Measurements from ENCODE around the gene UTP25.

The UTP25 gene

DNA sequence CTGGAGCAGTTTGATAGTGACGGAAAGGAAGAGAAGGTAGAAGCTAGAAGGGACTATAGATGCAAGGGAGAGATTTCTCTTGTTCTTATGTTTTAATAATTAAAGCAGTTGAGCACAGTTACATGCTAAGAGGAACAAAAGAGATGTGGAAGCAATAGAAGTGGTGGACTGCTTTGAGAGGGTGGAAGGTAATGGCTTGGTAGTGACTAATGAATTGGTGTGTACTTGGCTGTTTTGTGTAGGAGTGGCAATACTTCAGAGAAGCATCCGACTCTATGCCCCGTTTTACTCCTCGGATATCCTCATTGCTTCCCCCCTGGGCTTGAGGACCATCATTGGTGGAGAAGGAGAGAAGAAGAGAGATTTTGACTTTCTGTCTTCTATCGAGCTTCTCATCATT lies 12.8 kb downstream of the UTP25 start:
- no peak for DNase-seq

DNA sequence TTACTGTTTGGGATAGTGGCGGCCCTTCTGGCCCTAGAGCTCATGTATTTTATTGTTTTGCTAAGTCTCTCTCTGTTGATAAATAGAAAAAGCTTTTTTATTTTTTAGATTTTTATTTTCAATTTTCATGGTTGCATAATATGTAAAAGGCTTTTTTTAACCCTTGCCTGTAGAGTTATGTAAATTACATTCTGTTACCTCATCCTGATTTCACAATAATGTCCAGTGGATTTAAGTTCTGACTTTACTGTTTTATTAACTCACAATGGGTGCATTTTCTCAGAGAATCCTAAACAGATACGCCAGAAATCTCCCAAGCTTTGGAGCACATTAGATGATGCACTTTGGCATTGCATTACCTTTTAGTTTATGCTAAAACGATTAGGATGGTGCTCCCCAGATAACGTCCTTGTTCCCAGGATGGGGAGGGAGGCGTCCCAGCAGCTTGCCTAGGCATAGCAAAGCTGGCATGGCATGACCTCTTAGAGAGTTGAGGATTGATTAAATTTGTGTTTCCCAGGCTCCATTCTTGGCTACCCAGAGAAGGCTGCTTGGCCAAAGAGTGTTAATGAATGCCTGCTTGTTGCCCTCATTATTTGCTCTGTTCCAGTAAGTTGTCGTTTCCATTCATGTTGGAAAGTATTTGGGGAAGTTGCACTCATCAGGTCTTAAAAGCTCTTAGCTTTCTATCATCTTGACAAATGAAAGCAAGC lies 17.1 kb downstream of the UTP25 start:
- DNase-seq = no peak

DNA sequence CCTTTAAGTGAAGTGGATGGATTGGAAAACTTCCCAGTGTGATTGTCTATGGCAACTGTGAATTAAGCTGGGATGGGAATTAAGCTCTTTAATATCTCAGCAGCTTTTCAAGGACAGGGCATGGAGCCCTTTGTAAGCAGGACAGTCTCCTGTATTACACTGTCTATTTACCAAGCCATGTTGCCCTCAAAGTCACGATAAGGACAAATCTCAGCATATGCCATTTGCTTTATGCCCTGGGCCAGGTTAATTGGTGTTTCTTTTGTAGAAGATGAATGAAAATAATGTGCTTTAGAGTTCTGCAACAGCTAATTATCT lies 17.6 kb downstream of the UTP25 start:
- no peak for DNase-seq

DNA sequence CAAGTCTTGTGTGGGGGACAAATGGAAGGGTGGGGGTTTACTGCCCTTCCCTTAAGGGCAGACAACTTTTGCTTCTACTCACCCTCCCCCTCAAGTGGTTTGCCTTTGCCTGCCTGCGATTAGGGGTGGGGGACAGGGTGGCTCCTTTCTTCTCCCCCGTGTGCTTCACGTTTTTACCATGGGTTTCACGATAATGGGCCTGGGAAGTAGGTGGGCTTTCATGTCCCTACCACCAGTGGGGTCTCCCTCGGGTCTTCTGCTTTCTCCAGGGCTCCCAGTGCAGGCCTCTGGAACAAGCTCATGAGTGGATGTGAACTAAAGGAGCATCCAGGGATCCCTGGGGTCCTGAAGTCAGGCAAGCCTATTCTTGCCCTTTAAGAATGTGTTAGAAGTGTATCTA lies 21.6 kb downstream of the UTP25 start:
- no peak for DNase-seq

DNA sequence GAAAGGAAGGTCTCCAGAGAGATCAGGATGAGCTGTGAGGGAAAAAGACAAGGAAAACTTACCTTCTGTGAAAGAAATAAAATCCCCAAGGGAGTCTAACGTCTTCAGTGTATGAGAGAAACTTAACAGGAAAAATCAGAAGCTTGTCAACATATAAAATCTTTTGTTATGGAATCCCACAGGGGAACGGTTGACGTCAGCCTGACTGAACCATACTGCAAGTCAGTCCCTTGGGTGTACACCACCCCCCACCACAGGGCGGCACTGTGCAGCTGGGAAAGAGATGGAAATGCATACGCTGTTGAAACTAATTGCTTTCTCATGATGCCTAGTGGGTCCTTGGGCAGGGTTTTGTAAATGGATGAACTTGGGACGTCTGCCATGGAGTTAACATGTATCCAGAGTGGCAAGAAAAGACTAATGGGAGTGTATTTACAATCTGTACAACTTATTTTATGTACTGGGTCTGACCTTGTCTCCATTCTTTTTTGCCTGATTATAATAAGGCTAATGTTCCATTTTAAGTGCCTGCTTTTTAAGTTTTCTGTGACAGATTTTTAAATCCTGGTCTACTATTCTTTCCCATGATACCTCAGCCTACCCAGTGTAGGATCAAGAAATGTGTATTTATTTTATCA lies 22.7 kb downstream of the UTP25 start:
- no peak for DNase-seq

DNA sequence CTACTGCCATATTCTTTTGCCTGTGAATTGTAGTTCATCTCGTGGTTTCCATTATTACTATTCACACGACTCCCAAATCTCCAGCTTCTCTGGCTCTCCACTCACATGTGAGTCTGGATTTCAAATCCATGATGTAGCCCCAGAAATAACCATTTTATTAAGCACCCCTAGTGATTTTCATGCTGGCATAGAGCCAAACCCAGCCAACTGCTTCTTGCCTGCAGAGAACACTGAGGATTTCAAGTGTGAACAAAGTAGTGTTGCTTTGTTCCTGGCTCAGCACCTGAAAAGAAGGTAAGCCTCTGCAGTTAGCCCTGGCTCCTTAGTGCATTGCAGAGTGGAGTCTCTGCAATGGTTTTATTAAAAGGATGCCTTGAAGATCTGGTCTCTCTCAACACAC lies 25.9 kb downstream of the UTP25 start:
- no peak for DNase-seq

DNA sequence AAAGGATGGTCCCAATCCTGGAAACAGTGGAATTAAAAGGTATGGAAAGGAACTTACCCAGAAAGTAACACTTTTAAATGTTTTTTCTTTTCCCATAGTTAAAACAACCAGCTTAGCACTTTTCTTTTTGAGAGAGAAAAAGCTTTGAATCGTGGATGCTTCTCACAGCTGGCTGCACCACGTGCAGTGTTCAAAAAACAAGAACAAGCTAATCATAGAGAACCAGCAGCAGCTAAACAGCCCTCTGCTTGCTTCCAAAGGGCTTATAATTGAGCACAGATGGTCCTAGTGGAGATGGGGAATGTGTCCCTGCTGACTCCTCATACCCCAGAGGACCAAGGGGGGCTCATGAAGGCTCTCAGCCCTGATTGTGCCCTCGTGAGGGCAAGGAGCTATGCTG lies 26.4 kb downstream of the UTP25 start:
- DNase-seq = no peak

DNA sequence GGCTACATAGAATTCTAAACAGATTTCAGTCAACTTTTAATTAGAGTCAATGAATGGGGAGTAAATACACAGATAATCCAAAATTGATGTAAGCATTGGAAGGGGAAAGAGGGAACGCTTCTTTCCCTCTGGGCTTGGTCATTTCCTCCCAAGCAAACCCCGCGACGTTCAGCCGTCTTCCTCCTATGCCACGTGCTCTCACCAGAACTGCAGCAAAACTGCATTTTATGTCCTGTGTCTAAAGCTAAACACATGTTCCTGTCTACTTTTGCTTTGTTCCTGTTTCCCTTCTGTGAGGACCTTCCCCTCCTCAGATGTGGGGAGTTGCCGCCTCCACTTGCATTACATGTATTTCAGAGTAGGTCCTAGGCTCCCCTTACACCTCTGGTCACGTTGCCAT lies 27.2 kb downstream of the UTP25 start:
- DNase-seq = no peak

DNA sequence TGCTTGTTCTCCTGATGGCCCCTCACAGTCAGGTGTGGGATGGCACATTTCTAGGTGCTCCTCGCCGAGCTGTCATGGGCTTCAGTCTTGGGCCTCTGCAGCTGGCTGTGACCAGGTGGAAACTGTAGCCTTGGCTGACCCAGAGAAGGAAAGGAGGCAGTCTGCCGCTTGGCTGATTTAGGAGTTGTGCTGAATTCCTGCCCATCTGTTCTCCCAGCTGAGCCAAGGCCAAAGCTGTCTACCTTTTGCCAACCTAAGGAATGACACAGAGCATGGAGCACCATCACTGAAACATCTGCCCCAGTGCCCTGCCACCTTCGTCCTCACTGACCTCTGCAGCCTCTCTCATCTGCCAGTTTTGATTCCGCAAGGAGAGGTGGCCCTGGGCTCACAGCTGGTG lies 27.9 kb downstream of the UTP25 start:
- DNase-seq = no peak

DNA sequence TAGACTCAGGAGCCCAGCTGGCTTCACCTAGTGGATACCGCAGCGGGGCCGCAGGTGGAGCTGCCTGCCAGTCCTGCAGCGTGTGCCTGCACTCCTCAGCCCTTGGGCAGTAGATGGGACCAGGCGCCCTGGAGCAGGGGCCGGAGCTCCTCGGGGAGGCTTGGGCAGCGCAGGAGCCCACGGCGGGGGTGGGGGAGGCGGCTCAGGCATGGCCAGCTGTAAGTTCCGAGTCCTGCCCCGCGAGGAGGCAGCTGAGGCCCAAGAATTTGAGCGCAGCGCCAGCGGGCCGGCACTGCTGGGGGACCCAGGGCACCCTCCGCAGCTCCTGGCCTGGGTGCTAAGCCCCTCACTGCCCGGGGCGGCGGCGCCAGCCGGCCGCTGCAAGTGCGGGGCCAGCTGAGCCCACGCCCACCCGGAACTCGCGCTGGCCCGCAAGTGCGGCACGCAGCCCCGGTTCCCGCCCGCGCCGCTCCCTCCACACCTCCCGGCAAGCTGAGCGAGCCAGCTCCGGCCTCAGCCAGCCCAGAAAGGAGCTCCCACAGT lies 30.9 kb downstream of the UTP25 start:
- DNase-seq = no peak

DNA sequence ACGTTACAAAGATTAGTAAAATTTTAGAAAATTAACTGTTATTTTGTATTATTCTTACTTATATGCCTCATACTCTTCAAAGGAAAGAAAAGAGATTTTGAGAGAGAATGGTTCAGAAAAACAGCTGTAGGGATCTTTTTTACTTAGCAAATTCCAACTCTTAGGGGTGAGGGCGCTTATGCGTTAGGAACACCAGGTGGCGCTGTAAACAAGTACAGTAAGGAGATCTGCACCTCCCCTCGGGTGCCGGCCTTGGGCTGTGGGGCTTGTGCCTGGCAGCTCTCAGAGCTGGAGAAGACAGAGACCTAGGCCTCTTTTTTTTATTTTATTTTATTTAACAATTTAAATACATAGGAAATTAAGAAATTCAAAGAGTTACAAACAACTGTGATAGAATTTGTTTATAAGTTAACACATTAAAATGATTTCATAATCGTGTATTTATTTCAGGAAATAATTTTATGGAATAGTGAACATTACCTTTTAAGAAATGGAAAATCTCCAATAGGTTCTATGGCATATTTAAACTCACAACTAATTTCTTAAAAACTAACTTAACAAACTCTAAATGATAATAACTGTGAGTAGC lies 32.6 kb downstream of the UTP25 start:
- DNase-seq = peak; percentile 48

DNA sequence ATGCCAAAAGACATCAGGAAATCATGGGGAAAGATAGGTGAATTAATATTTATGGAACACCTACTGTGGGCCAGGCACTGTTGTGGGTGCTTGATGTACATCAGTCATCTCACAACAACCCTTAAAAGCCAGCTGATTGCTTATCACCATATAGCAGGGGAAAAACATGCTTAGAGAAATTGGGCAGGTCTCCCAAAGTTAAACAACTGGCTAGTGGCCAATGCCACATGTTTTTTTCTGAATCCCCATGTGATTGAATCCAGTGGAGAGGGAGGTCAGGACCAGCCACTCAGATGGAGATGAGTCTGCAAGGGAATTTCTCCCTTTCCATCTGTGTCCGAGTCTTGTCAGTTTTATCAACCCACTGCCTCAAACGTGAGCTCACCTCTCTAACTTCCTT lies 33.5 kb downstream of the UTP25 start:
- DNase-seq = no peak

DNA sequence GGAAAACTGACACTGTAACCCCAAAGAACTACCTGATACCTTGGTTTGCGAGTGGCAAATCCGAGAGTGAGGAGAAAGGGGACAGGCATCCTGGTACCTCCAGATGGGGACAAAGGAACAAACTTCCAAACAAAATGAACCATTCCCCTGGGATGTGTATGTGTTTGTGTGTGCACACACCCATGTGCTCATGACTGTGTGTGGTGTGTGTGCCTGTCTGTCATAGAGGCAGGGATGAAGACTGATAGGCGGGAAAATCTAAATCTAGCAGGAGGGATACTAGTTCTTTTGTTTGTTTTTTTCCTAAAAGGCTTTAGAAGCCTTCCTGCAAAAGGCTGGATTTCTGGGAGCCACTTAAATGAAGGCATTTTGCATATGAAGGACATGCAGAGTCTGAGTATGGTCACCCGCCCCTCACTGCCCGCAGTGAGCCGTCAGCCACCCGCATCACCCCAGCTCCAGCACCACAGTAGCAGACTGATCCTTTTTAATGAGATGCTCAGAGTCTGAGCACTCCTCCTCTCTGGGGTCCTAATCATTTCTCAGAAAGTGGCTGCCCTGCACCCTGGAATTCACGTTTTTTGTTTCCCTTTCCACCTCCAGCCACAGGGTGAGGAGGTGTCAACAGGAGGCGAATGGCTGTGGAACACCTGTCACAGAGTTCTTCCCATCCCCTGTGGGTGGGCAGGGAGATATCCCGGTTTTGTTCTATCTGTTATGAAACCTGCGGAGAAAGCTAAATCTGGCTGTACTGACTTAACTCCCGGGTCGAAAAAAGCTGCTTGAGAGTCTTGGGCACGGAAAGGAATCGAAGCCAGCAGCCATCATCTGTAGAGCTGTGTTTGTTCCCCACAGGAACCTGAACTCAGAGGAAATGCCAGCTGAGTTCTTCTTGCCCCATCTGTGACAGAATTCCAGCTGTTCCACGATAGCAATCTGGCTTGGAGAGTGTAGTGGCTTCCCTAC lies 34.9 kb downstream of the UTP25 start:
- no peak for DNase-seq

DNA sequence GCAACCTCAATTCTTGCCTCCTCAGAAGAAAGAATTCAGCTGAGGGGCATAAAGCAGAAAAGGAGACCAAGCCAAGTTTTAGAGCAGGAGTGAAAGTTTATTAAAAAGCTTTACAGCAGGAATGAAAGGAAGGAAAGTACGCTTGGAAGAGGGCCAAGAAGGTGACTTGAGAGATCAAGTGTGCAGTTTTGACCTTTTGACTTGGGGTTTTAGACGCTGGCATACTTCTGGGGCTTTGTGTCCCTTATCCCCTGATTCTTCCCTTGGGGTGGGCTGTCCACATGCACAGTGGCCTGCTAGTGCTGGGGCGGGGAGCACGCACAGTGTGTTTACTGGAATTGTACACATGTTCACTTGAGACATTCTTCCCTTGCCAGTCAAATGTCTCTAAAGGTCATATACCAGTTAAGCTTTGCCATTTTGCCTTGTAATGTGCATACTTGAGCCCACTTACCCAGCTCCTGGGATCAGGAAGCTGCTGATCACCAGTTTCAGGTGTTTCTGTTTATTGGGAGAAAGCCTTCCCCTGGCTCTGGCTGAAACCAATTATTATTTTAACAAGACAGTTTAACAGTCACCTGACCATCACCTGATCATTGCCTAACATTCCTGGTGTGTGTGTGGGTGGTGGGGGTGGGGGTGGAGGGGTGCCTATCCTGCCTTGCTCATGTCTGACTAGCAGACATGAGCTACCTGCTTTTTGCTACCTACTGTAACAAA lies 36.2 kb downstream of the UTP25 start:
- no peak for DNase-seq

DNA sequence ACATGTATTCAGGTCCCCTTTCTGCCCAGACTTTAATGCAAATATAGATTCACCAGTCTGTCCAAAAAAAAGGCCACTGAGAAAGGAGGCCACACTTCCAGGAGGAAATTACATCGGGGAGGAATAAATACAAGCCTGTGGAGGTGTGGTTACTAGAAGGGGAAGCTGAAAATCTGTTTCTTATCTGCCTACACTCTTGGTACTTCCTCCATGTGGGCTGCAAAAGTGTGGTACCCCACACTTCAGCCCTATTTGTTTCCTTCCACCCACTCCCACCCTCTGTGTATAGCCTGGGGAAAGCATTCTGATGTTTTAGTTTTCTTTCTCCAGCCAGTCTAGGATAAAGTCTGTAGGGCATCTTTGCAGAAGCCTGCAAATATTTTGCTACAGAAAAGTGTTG lies 38.4 kb downstream of the UTP25 start:
- no peak for DNase-seq

DNA sequence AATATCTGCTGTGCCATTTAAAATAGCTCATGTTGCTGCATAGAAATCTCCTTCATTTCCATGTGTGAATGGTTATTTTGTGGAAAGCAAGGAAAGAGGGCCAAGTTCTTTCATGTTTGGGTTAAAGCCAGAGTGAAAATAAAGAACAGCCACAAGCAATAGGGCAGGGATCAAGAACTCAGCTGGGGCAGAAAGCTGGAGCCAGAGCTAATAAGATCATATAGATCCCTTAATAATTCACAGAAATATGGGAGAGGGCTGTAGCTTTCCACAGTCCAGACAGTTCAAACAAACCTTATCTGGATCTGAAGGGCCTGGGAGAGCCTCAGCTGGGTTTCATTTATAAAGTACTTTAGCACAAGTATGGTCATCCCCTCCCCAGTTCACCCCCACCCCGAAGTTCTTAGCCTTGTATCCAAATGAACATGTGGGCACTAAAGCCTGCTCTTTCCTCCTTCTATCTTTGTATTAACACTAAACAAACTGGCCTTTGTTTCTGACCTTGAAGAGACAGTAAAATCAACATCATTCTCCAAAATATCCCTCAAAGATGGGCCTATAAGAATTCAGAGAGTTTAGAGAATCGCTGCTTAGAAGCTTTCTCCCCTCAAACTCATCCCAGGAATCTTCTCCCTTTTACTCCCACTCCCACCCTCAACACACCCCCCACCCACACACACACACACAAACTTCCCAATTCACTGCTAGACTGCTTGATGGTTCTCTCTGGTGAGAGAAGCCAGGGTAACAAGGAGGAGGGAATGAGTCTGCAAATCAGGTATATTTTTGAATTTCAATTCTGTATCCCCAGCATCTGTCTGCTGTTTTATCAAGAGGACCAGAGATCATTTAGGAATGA lies 41.7 kb downstream of the UTP25 start:
- DNase-seq = no peak

DNA sequence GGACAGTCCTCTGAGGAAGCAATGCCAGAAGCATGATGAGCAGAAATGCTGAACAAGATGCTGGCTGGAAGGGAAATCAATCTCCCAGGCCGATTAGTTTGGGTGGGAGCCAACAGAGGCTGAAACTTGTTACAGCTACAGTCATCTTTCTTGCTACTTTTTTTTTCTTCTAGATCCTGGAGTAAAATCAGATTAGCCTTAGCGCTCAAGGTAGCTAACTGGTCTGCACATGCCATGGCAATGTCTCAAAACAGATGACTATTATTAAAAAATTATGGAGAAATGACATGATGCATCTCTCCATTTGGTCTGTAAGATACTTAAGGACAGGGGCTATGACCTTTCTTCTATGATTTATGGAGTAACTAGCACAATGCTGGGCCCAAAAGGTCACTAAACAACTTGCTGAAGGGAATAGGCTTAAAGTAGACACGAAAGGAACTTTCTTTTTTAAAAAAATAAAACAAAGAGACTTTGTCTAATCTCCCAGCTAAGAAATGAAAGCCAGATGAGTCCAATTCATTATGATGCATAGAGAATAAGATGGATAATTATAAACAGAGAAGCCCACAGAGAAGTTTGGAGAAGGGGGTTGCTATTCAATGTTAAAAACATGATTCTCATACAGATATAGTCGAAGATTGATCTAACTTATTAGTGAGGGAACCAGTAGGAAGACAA lies 42.5 kb downstream of the UTP25 start:
- DNase-seq = no peak

DNA sequence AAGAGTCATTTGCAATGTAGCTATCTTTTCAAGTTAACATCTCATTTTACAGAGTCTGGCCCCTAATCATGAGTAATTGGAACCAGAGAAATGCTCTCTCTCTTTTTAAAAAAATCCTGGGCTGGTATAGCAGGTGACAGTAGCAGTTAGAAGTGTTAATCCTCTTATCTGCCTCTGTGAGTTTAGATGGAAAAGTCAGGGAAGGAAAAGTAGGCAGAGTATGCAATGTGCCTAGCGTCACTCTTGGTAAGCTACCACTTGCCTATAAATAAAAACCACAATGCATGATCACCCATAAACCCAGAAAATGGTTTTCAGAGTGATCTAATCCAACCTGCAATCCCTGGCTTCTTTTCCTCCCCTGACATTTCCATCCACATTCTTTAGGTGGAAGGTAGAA lies 43.2 kb downstream of the UTP25 start:
- no peak for DNase-seq

DNA sequence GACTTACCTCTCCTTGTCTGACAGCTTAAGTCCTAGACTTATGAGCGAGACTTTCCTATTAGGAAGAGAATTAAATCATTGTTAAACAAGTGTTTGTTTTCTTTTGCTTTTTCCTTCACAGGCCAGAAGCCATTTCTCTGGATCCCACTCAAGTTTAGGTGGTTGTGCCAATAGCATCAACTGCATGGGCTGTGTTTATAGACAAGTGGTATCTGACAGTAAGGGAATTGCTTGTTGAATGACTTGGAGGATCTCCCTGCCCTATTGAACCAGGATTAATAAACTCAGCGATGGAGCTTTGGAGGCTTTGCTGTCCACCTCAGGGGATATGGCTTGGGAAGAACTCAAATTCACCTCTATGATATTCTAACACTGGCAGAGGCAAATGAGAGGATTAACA lies 43.7 kb downstream of the UTP25 start:
- no peak for DNase-seq

DNA sequence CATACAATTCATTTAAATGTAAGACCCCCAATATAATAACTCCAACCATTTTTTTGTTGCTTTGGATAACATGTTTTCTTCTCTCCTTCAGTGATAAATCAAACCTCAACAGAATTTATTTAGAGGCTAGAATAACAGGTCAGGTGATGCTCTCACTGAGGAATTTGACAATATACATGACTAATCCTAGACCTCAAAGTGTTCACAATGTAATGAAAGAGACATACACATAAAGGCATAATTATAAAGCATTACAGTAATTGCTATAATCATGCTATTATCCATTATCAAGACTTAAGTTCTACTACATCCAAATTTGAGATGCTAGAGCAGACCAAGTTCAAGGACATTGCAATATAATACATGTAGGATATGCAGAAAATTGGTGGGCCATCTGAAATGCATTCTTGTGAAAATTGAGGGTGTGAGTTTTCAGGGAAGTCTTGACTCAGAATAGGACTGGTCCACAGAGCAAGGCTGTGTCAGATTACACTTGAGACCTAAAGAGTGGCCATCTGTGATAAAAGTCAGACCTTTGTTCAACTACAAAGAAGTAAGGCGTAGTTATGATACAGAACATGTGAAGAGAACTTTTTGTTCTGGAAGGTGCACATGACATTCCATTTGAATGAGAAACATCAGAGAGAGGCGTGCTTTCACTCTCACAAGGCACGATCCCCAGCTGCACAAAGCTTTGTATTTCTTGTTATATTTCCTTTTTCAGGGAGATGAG lies 45.5 kb downstream of the UTP25 start:
- no peak for DNase-seq

All from SIG-M5 (cell line).